ENCODE measurements around the gene RPS5.

DNA sequence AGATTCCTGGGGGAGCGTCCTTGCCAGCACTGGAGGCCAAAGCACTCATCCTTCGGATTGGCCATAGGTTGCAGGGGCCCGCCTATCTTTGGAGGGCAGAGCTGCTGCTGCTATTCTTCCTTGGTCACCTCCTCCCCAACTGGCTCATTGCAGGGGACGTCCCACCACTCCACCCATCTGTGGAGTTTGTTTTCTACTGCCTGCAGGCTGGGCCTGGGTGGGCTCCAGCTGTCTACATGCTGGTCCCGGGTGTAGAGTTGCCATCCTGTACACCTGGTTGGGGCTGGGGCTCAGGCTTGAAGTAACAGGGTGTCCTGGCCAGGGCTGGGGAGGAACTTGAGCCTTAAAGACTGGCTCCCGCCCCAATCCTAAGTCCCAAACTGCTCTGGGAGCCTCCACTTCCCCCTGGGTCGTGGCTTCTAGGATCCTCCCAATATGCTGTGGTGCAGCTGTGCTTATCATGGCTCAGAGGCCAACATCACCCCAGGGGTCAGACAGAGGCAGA lies 10.5 kb downstream of the RPS5 start:
- TF ChIP-seq, protein P1, sequence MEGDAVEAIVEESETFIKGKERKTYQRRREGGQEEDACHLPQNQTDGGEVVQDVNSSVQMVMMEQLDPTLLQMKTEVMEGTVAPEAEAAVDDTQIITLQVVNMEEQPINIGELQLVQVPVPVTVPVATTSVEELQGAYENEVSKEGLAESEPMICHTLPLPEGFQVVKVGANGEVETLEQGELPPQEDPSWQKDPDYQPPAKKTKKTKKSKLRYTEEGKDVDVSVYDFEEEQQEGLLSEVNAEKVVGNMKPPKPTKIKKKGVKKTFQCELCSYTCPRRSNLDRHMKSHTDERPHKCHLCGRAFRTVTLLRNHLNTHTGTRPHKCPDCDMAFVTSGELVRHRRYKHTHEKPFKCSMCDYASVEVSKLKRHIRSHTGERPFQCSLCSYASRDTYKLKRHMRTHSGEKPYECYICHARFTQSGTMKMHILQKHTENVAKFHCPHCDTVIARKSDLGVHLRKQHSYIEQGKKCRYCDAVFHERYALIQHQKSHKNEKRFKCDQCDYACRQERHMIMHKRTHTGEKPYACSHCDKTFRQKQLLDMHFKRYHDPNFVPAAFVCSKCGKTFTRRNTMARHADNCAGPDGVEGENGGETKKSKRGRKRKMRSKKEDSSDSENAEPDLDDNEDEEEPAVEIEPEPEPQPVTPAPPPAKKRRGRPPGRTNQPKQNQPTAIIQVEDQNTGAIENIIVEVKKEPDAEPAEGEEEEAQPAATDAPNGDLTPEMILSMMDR (IDR thresholded peaks at IDR 0.05), result no peak
- no peak for TF ChIP-seq ZFX (IDR thresholded peaks at IDR 0.05; ENCODE audit: borderline replicate concordance)
